ENCODE results near the gene SMPD3. TPM values are rescaled to one million over a fixed set of nuclear protein-coding genes. Genes with fewer than 3 reads are reported as not detected.

Gene SMPD3
- total and polyA plus RNA-seq, 5 donors from 2014 or later = 7.1 to 20.3 (median 18.1) TPM

GRCh38 chr16:68378436-68379415, 69.6 kb downstream of the SMPD3 start:
- Mint-ChIP-seq H3K27ac (peak overlapping the region in 2 of 3 donors; percentile 75 to 89), H3K4me1 (peaks cover 0 to 38% (median 15%) of the 10 kb centered on the region in 4 donors), H3K4me3 (peak overlapping the region in 2 of 4 donors; percentile 0 to 76), H3K27me3 (no peaks in the 10 kb centered on the region), H3K36me3 (no peaks in the 10 kb centered on the region), H3K9me3 (no peaks in the 10 kb centered on the region)
- no peak for ATAC-seq (ENCODE audit: low read depth in 2 of 2)
- Histone ChIP-seq H3K9me3 (ENCODE audit: control insufficient read depth in 2 of 2, low read length in 2 of 2) (no peaks in the 10 kb centered on the region), H3K4me1 (ENCODE audit: control insufficient read depth, insufficient read depth, low read length, poor library complexity, severe bottlenecking) (peaks cover 17% of the 10 kb centered on the region), H3K27me3 (ENCODE audit: control insufficient read depth, insufficient read depth, low read length) (no peaks in the 10 kb centered on the region), H3K27ac (ENCODE audit: insufficient read depth, low read length, poor library complexity, severe bottlenecking) (no peak overlapping the region), H3K36me3 (ENCODE audit: control insufficient read depth, insufficient read depth, low read length) (no peaks in the 10 kb centered on the region), H3K4me3 (ENCODE audit: low read depth, low read length) (no peak overlapping the region)
- DNase-seq = no peak

GRCh38 chr16:68377667-68378393, 70.5 kb downstream of the SMPD3 start:
- H3K4me3 Mint-ChIP-seq = no peak overlapping the region
- Histone ChIP-seq H3K36me3 (ENCODE audit: control insufficient read depth, insufficient read depth, low read length) (no peaks in the 10 kb centered on the region), H3K4me3 (ENCODE audit: low read depth, low read length) (no peak overlapping the region), H3K9me3 (ENCODE audit: control insufficient read depth in 2 of 2, low read length in 2 of 2) (no peaks in the 10 kb centered on the region), H3K27ac (ENCODE audit: insufficient read depth, low read length, poor library complexity, severe bottlenecking) (no peak overlapping the region), H3K4me1 (ENCODE audit: control insufficient read depth, insufficient read depth, low read length, poor library complexity, severe bottlenecking) (peaks cover 17% of the 10 kb centered on the region), H3K27me3 (ENCODE audit: control insufficient read depth, insufficient read depth, low read length) (no peaks in the 10 kb centered on the region)
- H3K27me3 Mint-ChIP-seq = no peaks in the 10 kb centered on the region
- H3K4me1 Mint-ChIP-seq = peaks cover 0 to 35% (median 14%) of the 10 kb centered on the region in 4 donors
- H3K36me3 Mint-ChIP-seq = no peaks in the 10 kb centered on the region
- DNase-seq (no peak), ATAC-seq (ENCODE audit: low read depth in 2 of 2) (no peak)
- H3K9me3 Mint-ChIP-seq = no peaks in the 10 kb centered on the region
- no peak overlapping the region for H3K27ac Mint-ChIP-seq

- no peak for DNase-seq
- Histone ChIP-seq H3K9me3 (ENCODE audit: control insufficient read depth in 2 of 2, low read length in 2 of 2) (no peaks in the 10 kb centered on the region), H3K36me3 (ENCODE audit: control insufficient read depth, insufficient read depth, low read length) (no peaks in the 10 kb centered on the region), H3K4me3 (ENCODE audit: low read depth, low read length) (no peak overlapping the region), H3K4me1 (ENCODE audit: control insufficient read depth, insufficient read depth, low read length, poor library complexity, severe bottlenecking) (peaks cover 17% of the 10 kb centered on the region), H3K27ac (ENCODE audit: insufficient read depth, low read length, poor library complexity, severe bottlenecking) (no peak overlapping the region), H3K27me3 (ENCODE audit: control insufficient read depth, insufficient read depth, low read length) (no peaks in the 10 kb centered on the region)
- H3K36me3 Mint-ChIP-seq = no peaks in the 10 kb centered on the region
- H3K4me1 Mint-ChIP-seq = peaks cover 0 to 36% (median 14%) of the 10 kb centered on the region in 4 donors
- no peak for ATAC-seq (ENCODE audit: low read depth in 2 of 2)
- no peak overlapping the region for H3K27ac Mint-ChIP-seq
- no peak overlapping the region for H3K4me3 Mint-ChIP-seq
- no peaks in the 10 kb centered on the region for H3K27me3 Mint-ChIP-seq
- no peaks in the 10 kb centered on the region for H3K9me3 Mint-ChIP-seq
These were observed 71.1 kb downstream of the SMPD3 start for GRCh38 chr16:68377221-68377620.

GRCh38 chr16:68376590-68376989, 71.7 kb downstream of the SMPD3 start:
- H3K4me3 Mint-ChIP-seq = no peak overlapping the region
- ATAC-seq (ENCODE audit: low read depth in 2 of 2) (no peak), DNase-seq (no peak)
- H3K27ac Mint-ChIP-seq = peak overlapping the region in 1 of 3 donors; percentile 51
- peaks cover 0 to 39% (median 9%) of the 10 kb centered on the region in 4 donors for H3K4me1 Mint-ChIP-seq
- no peaks in the 10 kb centered on the region for H3K36me3 Mint-ChIP-seq
- Histone ChIP-seq H3K27ac (ENCODE audit: insufficient read depth, low read length, poor library complexity, severe bottlenecking) (no peak overlapping the region), H3K9me3 (ENCODE audit: control insufficient read depth in 2 of 2, low read length in 2 of 2) (no peaks in the 10 kb centered on the region), H3K36me3 (ENCODE audit: control insufficient read depth, insufficient read depth, low read length) (no peaks in the 10 kb centered on the region), H3K27me3 (ENCODE audit: control insufficient read depth, insufficient read depth, low read length) (no peaks in the 10 kb centered on the region), H3K4me1 (ENCODE audit: control insufficient read depth, insufficient read depth, low read length, poor library complexity, severe bottlenecking) (peaks cover 19% of the 10 kb centered on the region), H3K4me3 (ENCODE audit: low read depth, low read length) (no peak overlapping the region)
- no peaks in the 10 kb centered on the region for H3K9me3 Mint-ChIP-seq
- no peaks in the 10 kb centered on the region for H3K27me3 Mint-ChIP-seq

- Histone ChIP-seq H3K36me3 (ENCODE audit: control insufficient read depth, insufficient read depth, low read length) (no peaks in the 10 kb centered on the region), H3K27ac (ENCODE audit: insufficient read depth, low read length, poor library complexity, severe bottlenecking) (no peak overlapping the region), H3K27me3 (ENCODE audit: control insufficient read depth, insufficient read depth, low read length) (no peaks in the 10 kb centered on the region), H3K4me1 (ENCODE audit: control insufficient read depth, insufficient read depth, low read length, poor library complexity, severe bottlenecking) (peaks cover 25% of the 10 kb centered on the region), H3K9me3 (ENCODE audit: control insufficient read depth in 2 of 2, low read length in 2 of 2) (no peaks in the 10 kb centered on the region), H3K4me3 (ENCODE audit: low read depth, low read length) (no peak overlapping the region)
- ATAC-seq (ENCODE audit: low read depth in 2 of 2) (no peak), DNase-seq (no peak)
- peaks cover 0 to 36% (median 8%) of the 10 kb centered on the region in 4 donors for H3K4me1 Mint-ChIP-seq
- H3K4me3 Mint-ChIP-seq = no peak overlapping the region
- H3K27ac Mint-ChIP-seq = peak overlapping the region in 1 of 3 donors; percentile 51
- H3K27me3 Mint-ChIP-seq = no peaks in the 10 kb centered on the region
- no peaks in the 10 kb centered on the region for H3K36me3 Mint-ChIP-seq
- no peaks in the 10 kb centered on the region for H3K9me3 Mint-ChIP-seq
These were observed 72.3 kb downstream of the SMPD3 start for GRCh38 chr16:68375801-68376536.

- no peak overlapping the region for H3K27ac ChIP-seq (ENCODE audit: insufficient read depth, low read length, poor library complexity, severe bottlenecking)
- Mint-ChIP-seq H3K27ac (peak overlapping the region in 1 of 3 donors; percentile 78), H3K36me3 (no peaks in the 10 kb centered on the region), H3K4me3 (no peak overlapping the region), H3K9me3 (no peaks in the 10 kb centered on the region), H3K27me3 (no peaks in the 10 kb centered on the region), H3K4me1 (peaks cover 0 to 40% (median 15%) of the 10 kb centered on the region in 4 donors)
- H3K36me3 ChIP-seq (ENCODE audit: control insufficient read depth, insufficient read depth, low read length) = no peaks in the 10 kb centered on the region
- H3K4me1 ChIP-seq (ENCODE audit: control insufficient read depth, insufficient read depth, low read length, poor library complexity, severe bottlenecking) = peaks cover 29% of the 10 kb centered on the region
- H3K27me3 ChIP-seq (ENCODE audit: control insufficient read depth, insufficient read depth, low read length) = no peaks in the 10 kb centered on the region
- DNase-seq (no peak), ATAC-seq (ENCODE audit: low read depth in 2 of 2) (no peak)
- H3K4me3 ChIP-seq (ENCODE audit: low read depth, low read length) = no peak overlapping the region
- no peaks in the 10 kb centered on the region for H3K9me3 ChIP-seq (ENCODE audit: control insufficient read depth in 2 of 2, low read length in 2 of 2)
These were observed 73.2 kb downstream of the SMPD3 start for GRCh38 chr16:68374961-68375660.

- Histone ChIP-seq H3K27ac (ENCODE audit: insufficient read depth, low read length, poor library complexity, severe bottlenecking) (no peak overlapping the region), H3K9me3 (ENCODE audit: control insufficient read depth in 2 of 2, low read length in 2 of 2) (no peaks in the 10 kb centered on the region), H3K36me3 (ENCODE audit: control insufficient read depth, insufficient read depth, low read length) (no peaks in the 10 kb centered on the region), H3K4me1 (ENCODE audit: control insufficient read depth, insufficient read depth, low read length, poor library complexity, severe bottlenecking) (peaks cover 29% of the 10 kb centered on the region), H3K4me3 (ENCODE audit: low read depth, low read length) (no peak overlapping the region), H3K27me3 (ENCODE audit: control insufficient read depth, insufficient read depth, low read length) (no peaks in the 10 kb centered on the region)
- no peak for ATAC-seq (ENCODE audit: low read depth in 2 of 2)
- H3K4me1 Mint-ChIP-seq = peaks cover 0 to 40% (median 17%) of the 10 kb centered on the region in 4 donors
- no peaks in the 10 kb centered on the region for H3K9me3 Mint-ChIP-seq
- H3K4me3 Mint-ChIP-seq = no peak overlapping the region
- no peak for DNase-seq
- peak overlapping the region in 1 of 3 donors; percentile 63 for H3K27ac Mint-ChIP-seq
- no peaks in the 10 kb centered on the region for H3K36me3 Mint-ChIP-seq
- H3K27me3 Mint-ChIP-seq = no peaks in the 10 kb centered on the region
These were observed 74.0 kb downstream of the SMPD3 start for GRCh38 chr16:68374246-68374805.

Measured in CD4-positive, CD25-positive, alpha-beta regulatory T cell (primary cell).